WTC11 (cell line): ENCODE results near the gene KCNG2. TPM values are rescaled to one million over a fixed set of nuclear protein-coding genes. Genes with fewer than 3 reads are reported as not detected.

Experiments
- ATAC-seq: fragments of 200-7000 bp; cut with Tn5 transposase; 2 replicates; pipeline ENCODE4 v1.10.0; 2021; ENCODE audit warnings: mild to moderate bottlenecking, moderate library complexity
- CTCF ChIA-PET: fragments of 300-600 bp; sonication (Branson Sonifier 250); formaldehyde crosslinking; loops from one replicate; lab custom pipeline; 2021; ENCODE audit warnings: antibody characterized with exemption; lab: Charles Lee
- POLR2A ChIA-PET: fragments of 350-600 bp; sonication (Branson Sonifier 250); formaldehyde crosslinking; loops from one replicate; lab custom pipeline; 2021; ENCODE audit warnings: antibody characterized with exemption; lab: Charles Lee
- DNase-seq: peaks from one replicate; pipeline ENCODE4 v3.0.0; 2021; ENCODE audit warnings: low spot score
- H3K27ac Mint-ChIP-seq: 2 replicates; pipeline ENCODE4 v1.8.0; 2021; ENCODE audit warnings: mixed read lengths
- H3K27me3 Mint-ChIP-seq: 2 replicates; pipeline ENCODE4 v1.8.0; 2021; ENCODE audit warnings: low read depth, mild to moderate bottlenecking, moderate library complexity, mixed read lengths
- H3K36me3 Mint-ChIP-seq: 2 replicates; pipeline ENCODE4 v1.8.0; 2021; ENCODE audit warnings: mixed read lengths
- H3K4me1 Mint-ChIP-seq: 2 replicates; pipeline ENCODE4 v1.8.0; 2022; ENCODE audit warnings: mixed read lengths
- H3K4me3 Mint-ChIP-seq: 2 replicates; pipeline ENCODE4 v1.8.0; 2021; ENCODE audit warnings: mild to moderate bottlenecking, moderate library complexity, mixed read lengths
- H3K9me3 Mint-ChIP-seq: 2 replicates; pipeline ENCODE4 v1.8.0; 2021; ENCODE audit warnings: mixed read lengths
- CREB1 ChIP-seq: sonication (generic); formaldehyde crosslinking; IDR thresholded peaks from 2 replicates; pipeline ENCODE4 v1.8.0; 2023; ENCODE audit warnings: mild to moderate bottlenecking, missing genetic modification reagents
- ETV6 ChIP-seq: sonication (generic); formaldehyde crosslinking; IDR thresholded peaks from 2 replicates; pipeline ENCODE4 v1.8.1; 2022; ENCODE audit warnings: mild to moderate bottlenecking, missing genetic modification reagents
- HMGA2 ChIP-seq: fragments of 250-450 bp; sonication (Bioruptor Pico); IDR thresholded peaks from 2 replicates; pipeline ENCODE4 v1.4.0; 2021; ENCODE audit warnings: mild to moderate bottlenecking, moderate library complexity
- IRF2 ChIP-seq: sonication (generic); formaldehyde crosslinking; IDR thresholded peaks from 2 replicates; pipeline ENCODE4 v1.8.0; 2022; ENCODE audit warnings: low read depth, missing genetic modification reagents, borderline replicate concordance
- MXD4 ChIP-seq: fragments of 250-450 bp; sonication (Bioruptor Pico); IDR thresholded peaks from 2 replicates; pipeline ENCODE4 v1.8.0; 2021; ENCODE audit warnings: mild to moderate bottlenecking, moderate library complexity, borderline replicate concordance
- MYBL2 ChIP-seq: sonication (generic); formaldehyde crosslinking; IDR thresholded peaks from 2 replicates; pipeline ENCODE4 v1.8.1; 2023; ENCODE audit warnings: mild to moderate bottlenecking, moderate library complexity, missing genetic modification reagents
- NFE2L1 ChIP-seq: sonication (generic); formaldehyde crosslinking; IDR thresholded peaks from 2 replicates; pipeline ENCODE4 v1.8.1; 2023; ENCODE audit warnings: missing genetic modification reagents
- NR1H2 ChIP-seq: sonication (generic); formaldehyde crosslinking; IDR thresholded peaks from 2 replicates; pipeline ENCODE4 v1.9.0; 2021; ENCODE audit warnings: mild to moderate bottlenecking, moderate library complexity, missing genetic modification reagents
- SMAD4 ChIP-seq: sonication (generic); formaldehyde crosslinking; IDR thresholded peaks from 2 replicates; pipeline ENCODE4 v1.8.0; 2022; ENCODE audit warnings: mild to moderate bottlenecking, missing genetic modification reagents
- TCF7 ChIP-seq: sonication (generic); formaldehyde crosslinking; IDR thresholded peaks from 2 replicates; pipeline ENCODE4 v1.8.0; 2022; ENCODE audit warnings: mild to moderate bottlenecking, low read depth, missing genetic modification reagents, moderate library complexity
- TP53 ChIP-seq: sonication (generic); formaldehyde crosslinking; IDR thresholded peaks from 2 replicates; pipeline ENCODE4 v1.8.1; 2023; ENCODE audit warnings: mild to moderate bottlenecking, missing genetic modification reagents
- ZNF121 ChIP-seq: sonication (generic); formaldehyde crosslinking; IDR thresholded peaks from 2 replicates; pipeline ENCODE4 v1.8.0; 2023; ENCODE audit warnings: missing genetic modification reagents
- ZNF138 ChIP-seq: sonication (generic); formaldehyde crosslinking; conservative IDR thresholded peaks from 2 replicates; pipeline ENCODE4 v1.8.1; 2022; ENCODE audit warnings: mild to moderate bottlenecking, moderate library complexity, missing genetic modification reagents
- ZNF396 ChIP-seq: fragments of 250-450 bp; sonication (Bioruptor Pico); IDR thresholded peaks from 2 replicates; pipeline ENCODE4 v1.8.0; 2021; ENCODE audit warnings: mild to moderate bottlenecking, moderate library complexity, borderline replicate concordance
- total RNA-seq: library from RNA; stranded (reverse); gene quantifications from 3 replicates; pipeline ENCODE4 v1.2.3, GENCODE V29; 2021
- TF ChIP-seq, protein P1 (sequence below): sonication (generic); formaldehyde crosslinking; IDR thresholded peaks from 2 replicates; pipeline ENCODE4 v1.8.1; 2022; ENCODE audit warnings: missing genetic modification reagents, borderline replicate concordance
- TF ChIP-seq, protein P2 (sequence below): sonication (generic); formaldehyde crosslinking; IDR thresholded peaks from 2 replicates; pipeline ENCODE4 v1.8.1; 2023; ENCODE audit warnings: mild to moderate bottlenecking, missing genetic modification reagents, moderate library complexity
- TF ChIP-seq, protein P3 (sequence below): sonication (generic); formaldehyde crosslinking; IDR thresholded peaks from 2 replicates; pipeline ENCODE4 v1.8.0; 2022; ENCODE audit warnings: mild to moderate bottlenecking, missing genetic modification reagents
- TF ChIP-seq, protein P4 (sequence below): sonication (generic); formaldehyde crosslinking; conservative IDR thresholded peaks from 2 replicates; pipeline ENCODE4 v1.8.1; 2022; ENCODE audit warnings: mild to moderate bottlenecking, missing genetic modification reagents
- TF ChIP-seq, protein P5 (sequence below): fragments of 200-600 bp; IDR thresholded peaks from 2 replicates; pipeline ENCODE4 v1.8.0; 2022; ENCODE audit warnings: antibody characterized with exemption
- TF ChIP-seq, protein P6 (sequence below): sonication (generic); formaldehyde crosslinking; IDR thresholded peaks from 2 replicates; pipeline ENCODE4 v1.8.0; 2023; ENCODE audit warnings: mild to moderate bottlenecking, missing genetic modification reagents

Gene KCNG2
- total RNA-seq, 1 experiment from 2014 or later, result 0.50 TPM

DNA sequence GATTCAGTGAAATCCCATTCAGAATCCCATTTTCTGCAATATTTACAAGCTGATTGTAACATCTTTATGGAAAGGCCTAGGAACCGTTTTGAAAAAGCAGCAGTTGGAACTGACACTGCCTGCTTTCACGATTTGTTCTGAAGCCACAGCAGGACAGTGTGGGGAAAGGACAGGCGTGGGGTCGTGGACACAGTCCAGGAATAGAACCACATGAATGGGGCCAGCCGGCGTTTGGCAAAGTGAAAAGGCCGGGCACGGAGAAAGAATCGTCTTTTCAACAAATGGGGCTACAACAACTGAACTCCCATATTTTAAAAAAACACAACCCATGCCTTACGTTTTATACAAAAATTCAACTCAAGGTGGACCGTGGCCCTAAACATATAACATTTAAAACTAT lies 84.0 kb downstream of the KCNG2 start:
- Mint-ChIP-seq H3K4me1 (no peaks in the 10 kb centered on the region), H3K27ac (no peak overlapping the region), H3K36me3 (no peaks in the 10 kb centered on the region), H3K27me3 (no peaks in the 10 kb centered on the region), H3K9me3 (no peaks in the 10 kb centered on the region), H3K4me3 (no peak overlapping the region)
- ChIA-PET POLR2A (no interaction called here), CTCF (no interaction called here)
- ATAC-seq (no peak), DNase-seq (no peak)
- TF ChIP-seq ZNF121 (CRISPR knock-in tag) (no peak), IRF2 (CRISPR knock-in tag) (no peak), TP53 (CRISPR knock-in tag) (no peak), ZNF138 (CRISPR knock-in tag) (no peak), CREB1 (CRISPR knock-in tag) (no peak), ZNF396 (CRISPR knock-in tag) (no peak), SMAD4 (CRISPR knock-in tag) (no peak), ETV6 (CRISPR knock-in tag) (no peak), MYBL2 (CRISPR knock-in tag) (no peak), HMGA2 (CRISPR knock-in tag) (no peak), NR1H2 (CRISPR knock-in tag) (no peak), MXD4 (CRISPR knock-in tag) (no peak), TCF7 (CRISPR knock-in tag) (no peak), NFE2L1 (no peak)
- TF ChIP-seq, protein P1, sequence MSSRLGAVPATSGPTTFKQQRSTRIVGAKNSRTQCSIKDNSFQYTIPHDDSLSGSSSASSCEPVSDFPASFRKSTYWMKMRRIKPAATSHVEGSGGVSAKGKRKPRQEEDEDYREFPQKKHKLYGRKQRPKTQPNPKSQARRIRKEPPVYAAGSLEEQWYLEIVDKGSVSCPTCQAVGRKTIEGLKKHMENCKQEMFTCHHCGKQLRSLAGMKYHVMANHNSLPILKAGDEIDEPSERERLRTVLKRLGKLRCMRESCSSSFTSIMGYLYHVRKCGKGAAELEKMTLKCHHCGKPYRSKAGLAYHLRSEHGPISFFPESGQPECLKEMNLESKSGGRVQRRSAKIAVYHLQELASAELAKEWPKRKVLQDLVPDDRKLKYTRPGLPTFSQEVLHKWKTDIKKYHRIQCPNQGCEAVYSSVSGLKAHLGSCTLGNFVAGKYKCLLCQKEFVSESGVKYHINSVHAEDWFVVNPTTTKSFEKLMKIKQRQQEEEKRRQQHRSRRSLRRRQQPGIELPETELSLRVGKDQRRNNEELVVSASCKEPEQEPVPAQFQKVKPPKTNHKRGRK (CRISPR knock-in tag), result no peak
- TF ChIP-seq, protein P2, sequence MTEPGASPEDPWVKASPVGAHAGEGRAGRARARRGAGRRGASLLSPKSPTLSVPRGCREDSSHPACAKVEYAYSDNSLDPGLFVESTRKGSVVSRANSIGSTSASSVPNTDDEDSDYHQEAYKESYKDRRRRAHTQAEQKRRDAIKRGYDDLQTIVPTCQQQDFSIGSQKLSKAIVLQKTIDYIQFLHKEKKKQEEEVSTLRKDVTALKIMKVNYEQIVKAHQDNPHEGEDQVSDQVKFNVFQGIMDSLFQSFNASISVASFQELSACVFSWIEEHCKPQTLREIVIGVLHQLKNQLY (CRISPR knock-in tag), result no peak
- TF ChIP-seq, protein P3, sequence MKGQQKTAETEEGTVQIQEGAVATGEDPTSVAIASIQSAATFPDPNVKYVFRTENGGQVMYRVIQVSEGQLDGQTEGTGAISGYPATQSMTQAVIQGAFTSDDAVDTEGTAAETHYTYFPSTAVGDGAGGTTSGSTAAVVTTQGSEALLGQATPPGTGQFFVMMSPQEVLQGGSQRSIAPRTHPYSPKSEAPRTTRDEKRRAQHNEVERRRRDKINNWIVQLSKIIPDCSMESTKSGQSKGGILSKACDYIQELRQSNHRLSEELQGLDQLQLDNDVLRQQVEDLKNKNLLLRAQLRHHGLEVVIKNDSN (CRISPR knock-in tag), result no peak
- TF ChIP-seq, protein P4, sequence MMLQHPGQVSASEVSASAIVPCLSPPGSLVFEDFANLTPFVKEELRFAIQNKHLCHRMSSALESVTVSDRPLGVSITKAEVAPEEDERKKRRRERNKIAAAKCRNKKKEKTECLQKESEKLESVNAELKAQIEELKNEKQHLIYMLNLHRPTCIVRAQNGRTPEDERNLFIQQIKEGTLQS (CRISPR knock-in tag), result no peak
- TF ChIP-seq, protein P5, sequence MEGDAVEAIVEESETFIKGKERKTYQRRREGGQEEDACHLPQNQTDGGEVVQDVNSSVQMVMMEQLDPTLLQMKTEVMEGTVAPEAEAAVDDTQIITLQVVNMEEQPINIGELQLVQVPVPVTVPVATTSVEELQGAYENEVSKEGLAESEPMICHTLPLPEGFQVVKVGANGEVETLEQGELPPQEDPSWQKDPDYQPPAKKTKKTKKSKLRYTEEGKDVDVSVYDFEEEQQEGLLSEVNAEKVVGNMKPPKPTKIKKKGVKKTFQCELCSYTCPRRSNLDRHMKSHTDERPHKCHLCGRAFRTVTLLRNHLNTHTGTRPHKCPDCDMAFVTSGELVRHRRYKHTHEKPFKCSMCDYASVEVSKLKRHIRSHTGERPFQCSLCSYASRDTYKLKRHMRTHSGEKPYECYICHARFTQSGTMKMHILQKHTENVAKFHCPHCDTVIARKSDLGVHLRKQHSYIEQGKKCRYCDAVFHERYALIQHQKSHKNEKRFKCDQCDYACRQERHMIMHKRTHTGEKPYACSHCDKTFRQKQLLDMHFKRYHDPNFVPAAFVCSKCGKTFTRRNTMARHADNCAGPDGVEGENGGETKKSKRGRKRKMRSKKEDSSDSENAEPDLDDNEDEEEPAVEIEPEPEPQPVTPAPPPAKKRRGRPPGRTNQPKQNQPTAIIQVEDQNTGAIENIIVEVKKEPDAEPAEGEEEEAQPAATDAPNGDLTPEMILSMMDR, result no peak
- TF ChIP-seq, protein P6, sequence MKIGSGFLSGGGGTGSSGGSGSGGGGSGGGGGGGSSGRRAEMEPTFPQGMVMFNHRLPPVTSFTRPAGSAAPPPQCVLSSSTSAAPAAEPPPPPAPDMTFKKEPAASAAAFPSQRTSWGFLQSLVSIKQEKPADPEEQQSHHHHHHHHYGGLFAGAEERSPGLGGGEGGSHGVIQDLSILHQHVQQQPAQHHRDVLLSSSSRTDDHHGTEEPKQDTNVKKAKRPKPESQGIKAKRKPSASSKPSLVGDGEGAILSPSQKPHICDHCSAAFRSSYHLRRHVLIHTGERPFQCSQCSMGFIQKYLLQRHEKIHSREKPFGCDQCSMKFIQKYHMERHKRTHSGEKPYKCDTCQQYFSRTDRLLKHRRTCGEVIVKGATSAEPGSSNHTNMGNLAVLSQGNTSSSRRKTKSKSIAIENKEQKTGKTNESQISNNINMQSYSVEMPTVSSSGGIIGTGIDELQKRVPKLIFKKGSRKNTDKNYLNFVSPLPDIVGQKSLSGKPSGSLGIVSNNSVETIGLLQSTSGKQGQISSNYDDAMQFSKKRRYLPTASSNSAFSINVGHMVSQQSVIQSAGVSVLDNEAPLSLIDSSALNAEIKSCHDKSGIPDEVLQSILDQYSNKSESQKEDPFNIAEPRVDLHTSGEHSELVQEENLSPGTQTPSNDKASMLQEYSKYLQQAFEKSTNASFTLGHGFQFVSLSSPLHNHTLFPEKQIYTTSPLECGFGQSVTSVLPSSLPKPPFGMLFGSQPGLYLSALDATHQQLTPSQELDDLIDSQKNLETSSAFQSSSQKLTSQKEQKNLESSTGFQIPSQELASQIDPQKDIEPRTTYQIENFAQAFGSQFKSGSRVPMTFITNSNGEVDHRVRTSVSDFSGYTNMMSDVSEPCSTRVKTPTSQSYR, result no peak
